ENCODE measurements around the gene CIRBP.

DNA sequence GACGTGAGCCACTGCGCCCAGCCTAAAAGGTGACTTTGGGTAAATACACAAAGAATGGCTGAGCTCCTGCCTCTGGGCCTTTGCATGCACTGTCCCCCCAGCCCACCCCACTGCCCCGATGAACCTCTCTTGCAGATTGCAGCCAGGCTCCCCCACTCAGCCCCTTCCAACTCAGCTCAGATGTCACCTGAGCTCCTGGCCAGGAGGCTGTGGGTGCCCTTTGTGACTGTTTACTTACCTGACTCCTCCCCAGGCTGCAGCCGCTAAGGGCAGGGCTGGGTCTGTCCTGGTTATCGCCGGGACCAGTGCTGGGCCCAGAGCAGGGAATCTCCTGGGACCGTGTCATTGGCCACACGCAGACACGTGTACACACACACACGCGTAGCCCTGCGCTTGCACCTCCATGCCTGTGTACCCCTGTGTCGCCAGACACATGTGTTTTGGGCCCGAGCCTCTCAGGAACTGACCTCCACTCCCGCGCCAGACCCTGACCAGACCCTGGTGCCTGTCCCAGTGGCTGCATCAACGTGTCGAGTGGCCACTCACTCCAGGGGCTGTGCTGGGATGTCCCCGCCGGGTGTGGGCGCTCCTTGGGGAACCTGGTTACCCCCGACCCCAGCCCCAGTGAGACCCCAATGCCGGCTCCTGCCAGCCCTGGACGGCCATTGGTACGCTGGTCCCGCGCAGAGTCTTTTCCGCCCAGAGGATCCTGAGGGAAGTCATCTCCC is 35.2 kb downstream of the CIRBP start:
- TF ChIP-seq, protein P1, sequence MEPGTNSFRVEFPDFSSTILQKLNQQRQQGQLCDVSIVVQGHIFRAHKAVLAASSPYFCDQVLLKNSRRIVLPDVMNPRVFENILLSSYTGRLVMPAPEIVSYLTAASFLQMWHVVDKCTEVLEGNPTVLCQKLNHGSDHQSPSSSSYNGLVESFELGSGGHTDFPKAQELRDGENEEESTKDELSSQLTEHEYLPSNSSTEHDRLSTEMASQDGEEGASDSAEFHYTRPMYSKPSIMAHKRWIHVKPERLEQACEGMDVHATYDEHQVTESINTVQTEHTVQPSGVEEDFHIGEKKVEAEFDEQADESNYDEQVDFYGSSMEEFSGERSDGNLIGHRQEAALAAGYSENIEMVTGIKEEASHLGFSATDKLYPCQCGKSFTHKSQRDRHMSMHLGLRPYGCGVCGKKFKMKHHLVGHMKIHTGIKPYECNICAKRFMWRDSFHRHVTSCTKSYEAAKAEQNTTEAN (CRISPR knock-in tag; IDR thresholded peaks at IDR 0.05) = no peak
- TF ChIP-seq NFYB (IDR thresholded peaks at IDR 0.05; ENCODE audit: extremely low read depth, insufficient read length) (no peak), SNRNP70 (optimal IDR thresholded peaks at IDR 0.05; ENCODE audit: low read depth, low read length) (no peak), GTF2A2 (tag; IDR thresholded peaks at IDR 0.05) (no peak), ZNF175 (CRISPR knock-in tag; IDR thresholded peaks at IDR 0.05; ENCODE audit: low read depth) (no peak), SIX5 (IDR thresholded peaks at IDR 0.05; ENCODE audit: borderline replicate concordance in 1 of 2, insufficient read depth in 1 of 2, low read depth in 1 of 2, low read length in 2 of 2) (no peak), CHD4 (IDR thresholded peaks at IDR 0.05; ENCODE audit: insufficient read depth, insufficient replicate concordance, low read depth, low read length, poor library complexity, severe bottlenecking) (no peak), HMG20A (CRISPR knock-in tag; conservative IDR thresholded peaks at IDR 0.05) (no peak)
- TF ChIP-seq, protein P2, sequence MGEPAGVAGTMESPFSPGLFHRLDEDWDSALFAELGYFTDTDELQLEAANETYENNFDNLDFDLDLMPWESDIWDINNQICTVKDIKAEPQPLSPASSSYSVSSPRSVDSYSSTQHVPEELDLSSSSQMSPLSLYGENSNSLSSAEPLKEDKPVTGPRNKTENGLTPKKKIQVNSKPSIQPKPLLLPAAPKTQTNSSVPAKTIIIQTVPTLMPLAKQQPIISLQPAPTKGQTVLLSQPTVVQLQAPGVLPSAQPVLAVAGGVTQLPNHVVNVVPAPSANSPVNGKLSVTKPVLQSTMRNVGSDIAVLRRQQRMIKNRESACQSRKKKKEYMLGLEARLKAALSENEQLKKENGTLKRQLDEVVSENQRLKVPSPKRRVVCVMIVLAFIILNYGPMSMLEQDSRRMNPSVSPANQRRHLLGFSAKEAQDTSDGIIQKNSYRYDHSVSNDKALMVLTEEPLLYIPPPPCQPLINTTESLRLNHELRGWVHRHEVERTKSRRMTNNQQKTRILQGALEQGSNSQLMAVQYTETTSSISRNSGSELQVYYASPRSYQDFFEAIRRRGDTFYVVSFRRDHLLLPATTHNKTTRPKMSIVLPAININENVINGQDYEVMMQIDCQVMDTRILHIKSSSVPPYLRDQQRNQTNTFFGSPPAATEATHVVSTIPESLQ (CRISPR knock-in tag; IDR thresholded peaks at IDR 0.05) = no peak
- TF ChIP-seq, protein P3, sequence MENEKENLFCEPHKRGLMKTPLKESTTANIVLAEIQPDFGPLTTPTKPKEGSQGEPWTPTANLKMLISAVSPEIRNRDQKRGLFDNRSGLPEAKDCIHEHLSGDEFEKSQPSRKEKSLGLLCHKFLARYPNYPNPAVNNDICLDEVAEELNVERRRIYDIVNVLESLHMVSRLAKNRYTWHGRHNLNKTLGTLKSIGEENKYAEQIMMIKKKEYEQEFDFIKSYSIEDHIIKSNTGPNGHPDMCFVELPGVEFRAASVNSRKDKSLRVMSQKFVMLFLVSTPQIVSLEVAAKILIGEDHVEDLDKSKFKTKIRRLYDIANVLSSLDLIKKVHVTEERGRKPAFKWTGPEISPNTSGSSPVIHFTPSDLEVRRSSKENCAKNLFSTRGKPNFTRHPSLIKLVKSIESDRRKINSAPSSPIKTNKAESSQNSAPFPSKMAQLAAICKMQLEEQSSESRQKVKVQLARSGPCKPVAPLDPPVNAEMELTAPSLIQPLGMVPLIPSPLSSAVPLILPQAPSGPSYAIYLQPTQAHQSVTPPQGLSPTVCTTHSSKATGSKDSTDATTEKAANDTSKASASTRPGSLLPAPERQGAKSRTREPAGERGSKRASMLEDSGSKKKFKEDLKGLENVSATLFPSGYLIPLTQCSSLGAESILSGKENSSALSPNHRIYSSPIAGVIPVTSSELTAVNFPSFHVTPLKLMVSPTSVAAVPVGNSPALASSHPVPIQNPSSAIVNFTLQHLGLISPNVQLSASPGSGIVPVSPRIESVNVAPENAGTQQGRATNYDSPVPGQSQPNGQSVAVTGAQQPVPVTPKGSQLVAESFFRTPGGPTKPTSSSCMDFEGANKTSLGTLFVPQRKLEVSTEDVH (IDR thresholded peaks at IDR 0.05; ENCODE audit: low read depth, partially characterized antibody) = no peak

Measured in K562 (cell line).